Measurements from ENCODE around the gene PHTF2.

DNA sequence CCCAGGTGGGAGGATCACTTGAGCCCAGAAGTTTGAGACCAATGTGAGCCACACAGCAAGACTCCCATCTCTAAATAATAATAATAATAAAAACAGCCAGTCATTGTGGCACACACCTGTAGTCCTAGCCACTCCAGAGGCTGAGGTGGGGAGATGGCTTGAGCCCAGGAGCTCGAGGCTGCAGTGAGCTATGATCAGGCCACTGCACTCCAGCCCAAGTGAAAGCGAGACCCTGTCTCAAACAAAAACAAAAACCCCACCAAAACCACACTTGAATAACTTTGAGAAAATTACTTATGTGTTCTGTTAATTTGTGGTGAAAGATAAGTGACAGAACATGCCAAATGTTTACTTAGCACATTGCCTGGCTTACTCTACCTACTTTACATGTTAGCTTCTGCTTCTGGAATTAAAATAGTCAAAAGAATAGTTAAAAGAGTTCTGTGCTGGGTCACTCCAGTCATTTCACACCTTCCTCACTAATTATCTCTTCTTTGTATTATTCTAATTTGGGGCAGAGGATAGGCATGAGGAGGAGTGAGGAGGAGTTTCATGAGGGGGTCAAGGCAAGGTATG, 10.2 kb upstream of the PHTF2 start:
- TF ChIP-seq, protein P1, sequence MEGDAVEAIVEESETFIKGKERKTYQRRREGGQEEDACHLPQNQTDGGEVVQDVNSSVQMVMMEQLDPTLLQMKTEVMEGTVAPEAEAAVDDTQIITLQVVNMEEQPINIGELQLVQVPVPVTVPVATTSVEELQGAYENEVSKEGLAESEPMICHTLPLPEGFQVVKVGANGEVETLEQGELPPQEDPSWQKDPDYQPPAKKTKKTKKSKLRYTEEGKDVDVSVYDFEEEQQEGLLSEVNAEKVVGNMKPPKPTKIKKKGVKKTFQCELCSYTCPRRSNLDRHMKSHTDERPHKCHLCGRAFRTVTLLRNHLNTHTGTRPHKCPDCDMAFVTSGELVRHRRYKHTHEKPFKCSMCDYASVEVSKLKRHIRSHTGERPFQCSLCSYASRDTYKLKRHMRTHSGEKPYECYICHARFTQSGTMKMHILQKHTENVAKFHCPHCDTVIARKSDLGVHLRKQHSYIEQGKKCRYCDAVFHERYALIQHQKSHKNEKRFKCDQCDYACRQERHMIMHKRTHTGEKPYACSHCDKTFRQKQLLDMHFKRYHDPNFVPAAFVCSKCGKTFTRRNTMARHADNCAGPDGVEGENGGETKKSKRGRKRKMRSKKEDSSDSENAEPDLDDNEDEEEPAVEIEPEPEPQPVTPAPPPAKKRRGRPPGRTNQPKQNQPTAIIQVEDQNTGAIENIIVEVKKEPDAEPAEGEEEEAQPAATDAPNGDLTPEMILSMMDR (IDR thresholded peaks at IDR 0.05; ENCODE audit: poor library complexity): no peak
- TF ChIP-seq EZH2 (IDR thresholded peaks at IDR 0.05; ENCODE audit: borderline replicate concordance) (no peak), EZH2phosphoT487 (IDR thresholded peaks at IDR 0.05; ENCODE audit: low read depth, severe bottlenecking, unreplicated experiment) (no peak)

Measured in hepatocyte (in vitro differentiated cells).